Body of pancreas (tissue), 4 donors: Measurements from ENCODE around the gene IER3IP1.

ENCODE experiments used
- CTCF ChIP-seq, 7 experiments: fragments of 450-650 bp in 4 of 7; fragments of 200-600 bp in 3 of 7; sonication (generic) in 3 of 7; IDR thresholded peaks; one replicate each; pipeline ENCODE4 v1.5.1; 2016 to 2019; ENCODE audit warnings: antibody characterized with exemption in 7 of 7
- POLR2A ChIP-seq, 3 donors: fragments of 450-650 bp; IDR thresholded peaks; one replicate each; pipeline ENCODE4 v1.6.1; 2016; ENCODE audit warnings: antibody characterized with exemption in 3 of 3, mild to moderate bottlenecking in 2 of 3

GRCh38 chr18:47120428-47120827 is 55.7 kb downstream of the IER3IP1 start:
- TF ChIP-seq POLR2A (IDR thresholded peaks at IDR 0.05) (no peak), CTCF (IDR thresholded peaks at IDR 0.05) (no peak)
